HEK293 (cell line): Measurements from ENCODE around the gene BRD3.

Experiments
- CTCF ChIA-PET: fragments of 350-600 bp; formaldehyde crosslinking; extraction: SDS; loops from one replicate; lab custom pipeline; 2021; ENCODE audit warnings: antibody characterized with exemption; lab: Yijun Ruan, JAX
- POLR2A ChIA-PET: fragments of 300-600 bp; formaldehyde crosslinking; extraction: SDS; loops from one replicate; lab custom pipeline; 2020; ENCODE audit warnings: antibody characterized with exemption, inconsistent platforms; lab: Yijun Ruan, JAX
- H3K27ac ChIP-seq: fragments of 200-500 bp; sonication (Bioruptor generic); 2 replicates; pipeline ENCODE4 v1.5.1; 2014; ENCODE audit warnings: low read depth, low read length, control low read depth, inconsistent platforms; ENCODE audit errors: extremely low read depth
- H3K36me3 ChIP-seq, 2 experiments: fragments of 200-500 bp in 1 of 2; sonication (Bioruptor generic) in 1 of 2; 1 replicate in 1 of 2; 2 replicates in 1 of 2; pipeline ENCODE4 v1.5.1; 2014 to 2017; ENCODE audit warnings: inconsistent platforms in 2 of 2, low read length in 2 of 2; ENCODE audit not compliant: control insufficient read depth in 2 of 2, insufficient read depth in 1 of 2
- H3K4me1 ChIP-seq: fragments of 200-500 bp; sonication (Bioruptor generic); 2 replicates; pipeline ENCODE4 v1.5.1; 2014; ENCODE audit warnings: mild to moderate bottlenecking, low read length, inconsistent platforms; ENCODE audit not compliant: control insufficient read depth, insufficient read depth
- H3K4me3 ChIP-seq: 2 replicates; pipeline ENCODE4 v1.5.1; 2011; ENCODE audit warnings: low read depth, mild to moderate bottlenecking, control low read depth, low read length, moderate library complexity
- H3K9me3 ChIP-seq: fragments of 200-500 bp; sonication (Bioruptor generic); 2 replicates; pipeline ENCODE4 v1.5.1; 2014; ENCODE audit warnings: low read depth, low read length, inconsistent platforms; ENCODE audit not compliant: control insufficient read depth, insufficient read depth
- MEIS1 ChIP-seq: sonication (generic); formaldehyde crosslinking; IDR thresholded peaks from 2 replicates; pipeline ENCODE4 v1.8.1; 2022; ENCODE audit warnings: missing genetic modification reagents, mild to moderate bottlenecking, borderline replicate concordance
- PRDM6 ChIP-seq: fragments of 450-650 bp; formaldehyde crosslinking; IDR thresholded peaks from 2 replicates; pipeline ENCODE4 v1.5.1; 2017; ENCODE audit warnings: missing biosample characterization, missing genetic modification characterization
- ZBTB17 ChIP-seq: fragments of 450-650 bp; formaldehyde crosslinking; IDR thresholded peaks from 2 replicates; pipeline ENCODE4 v1.5.1; 2016; ENCODE audit warnings: missing biosample characterization, missing genetic modification characterization
- ZBTB44 ChIP-seq: fragments of 450-650 bp; IDR thresholded peaks from 2 replicates; pipeline ENCODE4 v1.5.1; 2018; ENCODE audit warnings: missing biosample characterization, mild to moderate bottlenecking, missing genetic modification characterization
- ZFHX2 ChIP-seq: fragments of 450-650 bp; formaldehyde crosslinking; conservative IDR thresholded peaks from 2 replicates; pipeline ENCODE4 v1.5.1; 2016; ENCODE audit warnings: missing biosample characterization, missing genetic modification characterization
- ZNF174 ChIP-seq: fragments of 450-650 bp; formaldehyde crosslinking; IDR thresholded peaks from 2 replicates; pipeline ENCODE4 v1.5.0; 2017; ENCODE audit warnings: missing biosample characterization, mild to moderate bottlenecking, missing genetic modification characterization
- ZNF341 ChIP-seq: fragments of 450-650 bp; formaldehyde crosslinking; IDR thresholded peaks from 2 replicates; pipeline ENCODE4; 2016; ENCODE audit warnings: low read depth, missing biosample characterization, missing genetic modification characterization
- ZNF366 ChIP-seq: fragments of 450-650 bp; formaldehyde crosslinking; conservative IDR thresholded peaks from 2 replicates; pipeline ENCODE4 v1.5.1; 2016; ENCODE audit warnings: missing biosample characterization, missing genetic modification characterization
- ZNF514 ChIP-seq: fragments of 450-650 bp; formaldehyde crosslinking; IDR thresholded peaks from 2 replicates; pipeline ENCODE4 v1.5.1; 2016; ENCODE audit warnings: missing biosample characterization, missing genetic modification characterization
- ZNF600 ChIP-seq: fragments of 450-650 bp; formaldehyde crosslinking; IDR thresholded peaks from 2 replicates; pipeline ENCODE4 v1.5.1; 2016; ENCODE audit warnings: missing biosample characterization, missing genetic modification characterization
- ZNF621 ChIP-seq: fragments of 450-650 bp; formaldehyde crosslinking; IDR thresholded peaks from 2 replicates; pipeline ENCODE4 v1.5.1; 2017; ENCODE audit warnings: missing biosample characterization, missing genetic modification characterization
- ZNF830 ChIP-seq: fragments of 450-650 bp; IDR thresholded peaks from 2 replicates; pipeline ENCODE4 v1.5.0; 2018; ENCODE audit warnings: missing biosample characterization, missing genetic modification characterization, low read depth, mild to moderate bottlenecking, moderate library complexity
- ZXDB ChIP-seq: fragments of 450-650 bp; formaldehyde crosslinking; IDR thresholded peaks from 2 replicates; pipeline ENCODE4 v1.5.1; 2016; ENCODE audit warnings: missing biosample characterization, missing genetic modification characterization
- TF ChIP-seq, protein P1 (sequence below): fragments of 450-650 bp; formaldehyde crosslinking; IDR thresholded peaks from 2 replicates; pipeline ENCODE4 v1.5.1; 2016; ENCODE audit warnings: missing biosample characterization, missing genetic modification characterization, borderline replicate concordance
- TF ChIP-seq, protein P2 (sequence below): fragments of 450-650 bp; formaldehyde crosslinking; IDR thresholded peaks from 2 replicates; pipeline ENCODE4 v1.5.1; 2017; ENCODE audit warnings: missing biosample characterization, missing genetic modification characterization

Gene BRD3

DNA sequence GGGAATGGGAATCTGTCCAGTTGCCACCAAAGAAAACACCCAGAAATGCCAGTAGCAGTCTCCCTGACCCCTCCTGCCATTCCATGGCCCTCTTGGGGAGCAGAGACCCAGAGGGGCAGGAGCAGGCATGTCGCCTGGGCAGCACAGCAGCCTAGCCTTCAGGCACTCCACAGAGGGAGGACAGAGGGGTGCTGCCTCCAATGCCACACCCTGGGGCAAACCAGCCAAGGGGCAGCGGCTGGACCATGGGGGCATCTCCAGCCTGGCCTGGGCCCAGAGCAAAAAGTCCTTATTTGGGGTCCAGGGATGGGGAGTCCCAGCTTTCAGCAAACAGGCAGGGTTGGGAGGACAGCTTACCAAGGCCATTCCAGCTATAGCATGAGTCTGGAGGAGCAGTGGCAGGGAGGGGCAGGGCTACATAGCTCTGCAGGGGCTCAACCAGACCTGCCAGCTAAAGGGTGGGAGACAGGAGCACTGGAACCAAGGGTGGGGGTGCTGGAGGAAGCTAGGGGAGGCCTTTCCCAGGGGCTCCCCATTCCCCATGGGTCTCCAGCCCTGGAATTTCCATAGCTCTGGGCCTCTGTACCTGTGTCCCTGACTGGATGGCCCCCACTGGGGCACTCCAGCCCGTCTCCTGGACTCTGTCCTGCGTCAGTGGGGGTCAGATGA is 6.7 kb downstream of the BRD3 start:
- Histone ChIP-seq H3K4me3 (no peak overlapping the region), H3K9me3 (no peaks in the 10 kb centered on the region), H3K27ac (no peak overlapping the region), H3K36me3 (peaks cover 0 to 10% of the 10 kb centered on the region in 2 experiments; a peak in 2 of 3 replicates), H3K4me1 (no peaks in the 10 kb centered on the region)
- ChIA-PET CTCF (interaction anchor here (0.6 kb wide), 1 partner anchor 9 kb away, joined by 3 read pairs; no protein-coding TSS in a partner anchor), POLR2A (interaction anchor here (0.6 to 2.0 kb wide), 3 partner anchors 10 to 35 kb away, joined by 3 to 6 read pairs (median 5); no protein-coding TSS in a partner anchor)
- TF ChIP-seq ZFHX2 (tag by site-specific recombination) (no peak), ZNF341 (tag by site-specific recombination) (0 out of 2 replicates have a peak, but pooled peaks have one; percentile 37)

DNA sequence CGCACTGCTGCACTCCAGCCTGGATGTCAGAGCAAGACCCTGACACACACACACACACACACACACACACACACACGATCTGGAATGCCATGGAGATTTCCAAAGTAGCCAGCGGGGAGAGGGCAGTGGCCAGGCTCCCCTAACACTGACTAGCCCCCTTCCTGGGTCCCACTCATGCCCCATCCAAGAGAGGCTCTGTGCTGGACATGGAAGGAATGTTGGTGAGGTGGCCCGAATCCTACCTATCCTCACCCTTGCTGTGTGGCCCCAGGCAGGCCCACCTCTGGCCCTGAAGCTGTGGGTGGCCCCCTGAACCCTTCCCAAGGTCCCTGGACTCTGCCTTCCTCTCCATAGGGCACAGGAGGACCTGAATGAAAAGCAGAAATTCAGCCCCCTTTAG is 7.3 kb downstream of the BRD3 start:
- CTCF ChIA-PET = no interaction called here
- peaks cover 0 to 10% of the 10 kb centered on the region in 2 experiments; a peak in 2 of 3 replicates for H3K36me3 ChIP-seq
- POLR2A ChIA-PET = interaction anchor here (2.0 kb wide), 1 partner anchor 9 kb away, joined by 5 read pairs; no protein-coding TSS in a partner anchor
- peak; percentile 46; the same call in 1 of the 2 replicates for TF ChIP-seq ZBTB17
- TF ChIP-seq, protein P1, sequence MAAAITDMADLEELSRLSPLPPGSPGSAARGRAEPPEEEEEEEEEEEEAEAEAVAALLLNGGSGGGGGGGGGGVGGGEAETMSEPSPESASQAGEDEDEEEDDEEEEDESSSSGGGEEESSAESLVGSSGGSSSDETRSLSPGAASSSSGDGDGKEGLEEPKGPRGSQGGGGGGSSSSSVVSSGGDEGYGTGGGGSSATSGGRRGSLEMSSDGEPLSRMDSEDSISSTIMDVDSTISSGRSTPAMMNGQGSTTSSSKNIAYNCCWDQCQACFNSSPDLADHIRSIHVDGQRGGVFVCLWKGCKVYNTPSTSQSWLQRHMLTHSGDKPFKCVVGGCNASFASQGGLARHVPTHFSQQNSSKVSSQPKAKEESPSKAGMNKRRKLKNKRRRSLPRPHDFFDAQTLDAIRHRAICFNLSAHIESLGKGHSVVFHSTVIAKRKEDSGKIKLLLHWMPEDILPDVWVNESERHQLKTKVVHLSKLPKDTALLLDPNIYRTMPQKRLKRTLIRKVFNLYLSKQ = no peak
- TF ChIP-seq, protein P2, sequence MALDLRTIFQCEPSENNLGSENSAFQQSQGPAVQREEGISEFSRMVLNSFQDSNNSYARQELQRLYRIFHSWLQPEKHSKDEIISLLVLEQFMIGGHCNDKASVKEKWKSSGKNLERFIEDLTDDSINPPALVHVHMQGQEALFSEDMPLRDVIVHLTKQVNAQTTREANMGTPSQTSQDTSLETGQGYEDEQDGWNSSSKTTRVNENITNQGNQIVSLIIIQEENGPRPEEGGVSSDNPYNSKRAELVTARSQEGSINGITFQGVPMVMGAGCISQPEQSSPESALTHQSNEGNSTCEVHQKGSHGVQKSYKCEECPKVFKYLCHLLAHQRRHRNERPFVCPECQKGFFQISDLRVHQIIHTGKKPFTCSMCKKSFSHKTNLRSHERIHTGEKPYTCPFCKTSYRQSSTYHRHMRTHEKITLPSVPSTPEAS (tag by site-specific recombination) = peak; percentile 42
- no peak for TF ChIP-seq ZNF174 (tag by site-specific recombination)
- TF ChIP-seq ZNF366 (tag by site-specific recombination) = no peak
- no peak for TF ChIP-seq PRDM6 (tag by site-specific recombination)
- no peak for TF ChIP-seq ZXDB (tag by site-specific recombination)
- no peak for TF ChIP-seq ZNF514 (tag by site-specific recombination)
- TF ChIP-seq ZNF600 (tag by site-specific recombination) = 0 out of 2 replicates have a peak, but pooled peaks have one; percentile 13
- TF ChIP-seq ZNF830 (tag by site-specific recombination) = no peak
- TF ChIP-seq ZBTB44 (tag by site-specific recombination) = no peak
- no peak for TF ChIP-seq MEIS1 (CRISPR knock-in tag)
- TF ChIP-seq ZNF621 (tag by site-specific recombination) = no peak
- TF ChIP-seq, all 188 proteins: peak for 3
- no peaks in the 10 kb centered on the region for H3K4me1 ChIP-seq
- no peak overlapping the region for H3K27ac ChIP-seq
- H3K4me3 ChIP-seq = no peak overlapping the region
- H3K9me3 ChIP-seq = no peaks in the 10 kb centered on the region
